Heart right ventricle (tissue), 16 donors: ENCODE measurements around the gene PLCXD1. TPM values are rescaled to one million over a fixed set of nuclear protein-coding genes. Genes with fewer than 3 reads are reported as not detected.
"Not testable (repeated sequence)": the region's sequence is repeated elsewhere in the genome, so short reads cannot be mapped to it uniquely, and the experiment has no call there.

Experiments
- ATAC-seq, 8 donors: fragments of 200-7000 bp; cut with Tn5 transposase; one replicate each; pipeline ENCODE4 v1.9.1; 2020; ENCODE audit warnings: mild to moderate bottlenecking in 8 of 8, moderate library complexity in 8 of 8, moderate number of reproducible peaks in 1 of 8
- DNase-seq, 2 donors: peaks; one replicate each; pipeline ENCODE4 v3.0.0-alpha.2; 2020
- H3K27ac ChIP-seq, 10 donors: fragments of 200-600 bp; sonication (generic) in 2 of 10; one replicate each; pipeline versions ENCODE4 v1.5.0 to v1.8.0; 2020 to 2022; ENCODE audit warnings: mild to moderate bottlenecking in 3 of 10
- H3K27me3 ChIP-seq, 7 donors: fragments of 200-600 bp; one replicate each; pipeline ENCODE4 v1.8.0; 2021 to 2022; ENCODE audit warnings: mild to moderate bottlenecking in 2 of 7
- H3K36me3 ChIP-seq, 9 donors: fragments of 200-600 bp; sonication (generic) in 1 of 9; one replicate each; pipeline versions ENCODE4 v1.5.0 to v1.8.0; 2020 to 2022; ENCODE audit warnings: mild to moderate bottlenecking in 2 of 9
- H3K4me1 ChIP-seq, 9 donors: fragments of 200-600 bp; sonication (generic) in 1 of 9; one replicate each; pipeline versions ENCODE4 v1.5.0 to v1.8.0; 2020 to 2022; ENCODE audit warnings: mild to moderate bottlenecking in 4 of 9
- H3K4me3 ChIP-seq, 10 donors: fragments of 200-600 bp; sonication (generic) in 2 of 10; one replicate each; pipeline versions ENCODE4 v1.5.0 to v1.8.0; 2020 to 2022; ENCODE audit warnings: mild to moderate bottlenecking in 7 of 10, moderate library complexity in 2 of 10
- H3K9me3 ChIP-seq, 11 donors: fragments of 200-600 bp in 10 of 11; sonication (generic) in 2 of 11; one replicate each; pipeline versions ENCODE4 v1.5.0 to v1.8.0; 2013 to 2022; ENCODE audit warnings: mild to moderate bottlenecking in 2 of 11, control low read depth in 1 of 11, moderate library complexity in 1 of 11
- CTCF ChIP-seq, 9 donors: fragments of 200-600 bp; sonication (generic) in 2 of 9; IDR thresholded peaks; one replicate each; pipeline versions ENCODE4 v1.5.0 to v1.8.0; 2021 to 2022; ENCODE audit warnings: antibody characterized with exemption in 9 of 9, mild to moderate bottlenecking in 5 of 9, moderate library complexity in 1 of 9
- WGBS, 2 donors: extraction: QIAGEN DNeasy Blood & Tissue Kit; methylation state at CpG; one replicate each; pipeline ENCODE4 v1.1.7; 2013; ENCODE audit warnings: inconsistent platforms in 1 of 2; 5-methylcytosine and 5-hydroxymethylcytosine counted together
- intact Hi-C, 10 donors: fragments of 100-400 bp; cut with DNase I; formaldehyde crosslinking; loops; one replicate each; pipeline versions ENCODE4 v1.11.1 to v1.14.2; 2022
- polyA plus RNA-seq, 2 donors: library from polyadenylated mRNA; stranded (reverse); fragments of 200-250 nt; gene quantifications; one replicate each; pipeline ENCODE4 v1.2.3, GENCODE V29; 2013
- total RNA-seq, 10 donors: library from RNA; stranded (reverse); fragmentation: NEBNext Ultra II Directional in 3 of 10; extraction: Animal tissue kit (Norgen Biotek cat#: 25700) in 3 of 10; gene quantifications; one replicate each; pipeline versions ENCODE4 v1.2.1 to v1.2.4, GENCODE V29; 2021 to 2023
- donor health status: Arrhythmogenic right ventricular cardiomyopathy.
- donor health status: ischemic (EF 13 %, LVEDD 7.1; RV severe dilation, severe dysfunction).
- donor health status: healthy with polysubstance abuse.
- donor health status: DM: no; HTN: yes; CAD: no.
- donor health status: DM: no; HTN: no; CAD: no.
- donor health status: ischemic (EF 25% LVEDD 6.9; RV normal size, moderate dysfunction).
- donor health status: ischemic (EF 25% LVEDD 5.7; RV mildly dilated, moderate dysfunction).
- donor health status: healthy.
- donor health status: DM: yes; HTN: yes; CAD: no.
- donor health status: Ischemic cardiomyopathy.
- donor health status: ischemic (EF 35%, LVEDD 5.7; RV mildly dilated, moderate dysfunction).
- donor health status: nonischemic (EF 11% LVEDD 7.7; RV severe dilation, severe dysfunction).
- donor health status: DM: yes; HTN: yes; CAD: no.
- donor health status: PGD.
- donor health status: ischemic (EF 29% LVEDD 5.4; RV normal size, mild dysfunction).
- donor health status: nonischemic (EF 23%, LVEDD 6.1; RV moderate dilation, normal function).

The PLCXD1 gene
- total and polyA plus RNA-seq, 12 donors: 1.9 to 19.9 (median 2.8) TPM

- peaks cover 0 to 65% (median 20%) of the 10 kb centered on the region in 9 donors for H3K36me3 ChIP-seq
- DNase-seq (no peak), ATAC-seq (no peak)
- H3K27ac ChIP-seq: no peak overlapping the region
- WGBS, 2 donors: 93 to 97% methylated on average over 8 of the region's 8 CpGs
- intact Hi-C loops: no loop called here
- no peak for TF ChIP-seq CTCF (IDR thresholded peaks at IDR 0.05)
- H3K9me3 ChIP-seq: peaks cover 0 to 19% (median 0%) of the 10 kb centered on the region in 11 donors
- no peaks in the 10 kb centered on the region for H3K4me1 ChIP-seq
- H3K4me3 ChIP-seq: no peak overlapping the region
- H3K27me3 ChIP-seq: no peaks in the 10 kb centered on the region
Observed at GRCh38 chrX:300334-300733, 19.2 kb downstream of the PLCXD1 start.

DNA sequence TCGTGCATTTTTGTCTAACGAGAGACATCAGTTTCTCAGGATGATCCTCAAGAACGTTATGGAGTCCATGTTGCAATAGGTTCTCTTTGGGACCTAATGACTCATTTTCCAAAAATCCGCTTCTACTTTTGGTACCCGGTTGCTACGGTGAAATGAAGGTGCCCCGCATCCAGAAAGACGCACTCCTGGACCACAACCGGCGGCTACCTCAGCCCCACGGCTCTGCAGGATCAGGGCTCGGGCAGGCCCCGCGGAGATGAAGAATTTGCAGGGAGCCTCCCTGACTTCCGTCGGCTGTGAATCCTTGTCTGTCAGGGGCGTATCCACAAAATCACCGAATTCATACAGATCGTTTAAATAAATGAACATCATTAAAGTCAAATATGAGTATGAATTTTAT lies 21.8 kb downstream of the PLCXD1 start:
- peaks cover 0 to 82% (median 33%) of the 10 kb centered on the region in 9 donors for H3K36me3 ChIP-seq

DNA sequence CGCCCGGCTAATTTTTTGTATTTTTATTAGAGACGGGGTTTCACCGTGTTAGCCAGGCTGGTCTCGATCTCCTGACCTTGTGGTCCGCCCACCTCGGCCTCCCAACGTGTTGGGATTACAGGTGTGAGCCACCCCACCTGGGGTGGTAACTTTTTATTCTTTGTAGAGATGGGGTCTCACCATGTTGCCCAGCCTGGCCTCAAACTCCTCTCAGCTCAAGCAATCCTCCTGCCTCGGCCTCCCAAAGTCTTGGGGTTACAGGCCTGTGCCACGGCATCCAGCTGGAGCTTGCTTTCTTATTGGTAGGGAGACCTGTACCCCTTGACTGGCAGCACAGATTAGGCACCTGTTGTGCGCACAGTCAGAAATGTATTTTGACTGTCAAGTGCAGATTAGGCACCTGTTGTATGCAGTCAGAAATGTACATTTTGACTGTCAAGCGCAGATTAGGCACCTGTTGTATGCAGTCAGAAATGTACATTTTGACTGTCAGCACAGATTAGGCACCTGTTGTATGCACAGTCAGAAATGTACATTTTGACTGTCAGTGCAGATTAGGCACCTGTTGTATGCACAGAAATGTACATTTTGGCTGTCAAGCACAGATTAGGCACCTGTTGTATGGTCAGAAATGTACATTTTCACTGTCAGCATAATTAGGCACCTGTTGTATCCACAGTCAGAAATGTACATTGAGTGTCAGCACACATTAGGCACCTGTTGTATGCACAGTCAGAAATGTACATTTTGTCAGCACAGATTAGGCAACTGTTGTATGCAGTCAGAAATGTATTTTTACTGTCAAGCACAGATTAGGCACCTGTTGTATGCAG lies 24.8 kb downstream of the PLCXD1 start:
- Histone ChIP-seq H3K36me3 (peaks cover 0 to 93% (median 46%) of the 10 kb centered on the region in 9 donors), H3K9me3 (peaks cover 0 to 19% (median 0%) of the 10 kb centered on the region in 11 donors)
- H3K4me1 ChIP-seq, H3K27ac ChIP-seq, DNase-seq, H3K4me3 ChIP-seq, ATAC-seq, intact Hi-C loops, H3K27me3 ChIP-seq: not testable (repeated sequence)
- 93 to 98% methylated on average over 12 of the region's 12 CpGs for WGBS, 2 donors

More for the DNA sequence above, 21.8 kb downstream of the PLCXD1 start:
- Histone ChIP-seq H3K4me3 (no peak overlapping the region), H3K9me3 (peaks cover 0 to 19% (median 0%) of the 10 kb centered on the region in 11 donors), H3K27me3 (no peaks in the 10 kb centered on the region), H3K27ac (no peak overlapping the region), H3K4me1 (no peaks in the 10 kb centered on the region)
- no peak for ATAC-seq
- TF ChIP-seq CTCF (IDR thresholded peaks at IDR 0.05): no peak
- WGBS, 2 donors: 92 to 96% methylated on average over 19 of the region's 19 CpGs
- no peak for DNase-seq
- intact Hi-C loops: no loop called here

GRCh38 chrX:306614-307251 lies 25.6 kb downstream of the PLCXD1 start:
- H3K4me3 ChIP-seq, H3K27ac ChIP-seq, H3K27me3 ChIP-seq, ATAC-seq, H3K4me1 ChIP-seq, DNase-seq, intact Hi-C loops: not testable (repeated sequence)
- Histone ChIP-seq H3K9me3 (peaks cover 0 to 15% (median 0%) of the 10 kb centered on the region in 11 donors), H3K36me3 (peaks cover 0 to 93% (median 44%) of the 10 kb centered on the region in 9 donors)
- WGBS, 2 donors: 98% methylated on average over 3 of the region's 3 CpGs

GRCh38 chrX:307261-308111 lies 26.3 kb downstream of the PLCXD1 start:
- TF ChIP-seq CTCF (IDR thresholded peaks at IDR 0.05): no peak
- Histone ChIP-seq H3K9me3 (peaks cover 0 to 15% (median 0%) of the 10 kb centered on the region in 11 donors), H3K27me3 (no peaks in the 10 kb centered on the region), H3K36me3 (peaks cover 0 to 93% (median 47%) of the 10 kb centered on the region in 9 donors), H3K4me3 (no peak overlapping the region), H3K4me1 (no peaks in the 10 kb centered on the region), H3K27ac (no peak overlapping the region)
- DNase-seq (no peak), ATAC-seq (peak in 1 of 8 donors; percentile 33)
- 96 to 97% methylated on average over 58 of the region's 58 CpGs for WGBS, 2 donors
- intact Hi-C loops: no loop called here
